ENCODE results near the gene ATG9A.

- TF ChIP-seq EZH2 (IDR thresholded peaks at IDR 0.05) (no peak), POLR2AphosphoS5 (IDR thresholded peaks at IDR 0.05; ENCODE audit: borderline replicate concordance, low read depth, low read length) (no peak), FOXP2 (optimal IDR thresholded peaks at IDR 0.05; ENCODE audit: control extremely low read depth, extremely low read length, insufficient read depth) (no peak)
These were observed 15.3 kb upstream of the ATG9A start for GRCh38 chr2:219244789-219245147.

Data from SK-N-MC (cell line).